HG03442 (cell line): Measurements from ENCODE around the gene TPX2.

Source experiments
- ATAC-seq: cut with Tn5 transposase; IDR thresholded peaks from one replicate; pipeline ENCODE4 v1.9.1; 2021; ENCODE audit warnings: mild to moderate bottlenecking, moderate library complexity; ENCODE audit not compliant: unreplicated experiment

Gene TPX2

DNA sequence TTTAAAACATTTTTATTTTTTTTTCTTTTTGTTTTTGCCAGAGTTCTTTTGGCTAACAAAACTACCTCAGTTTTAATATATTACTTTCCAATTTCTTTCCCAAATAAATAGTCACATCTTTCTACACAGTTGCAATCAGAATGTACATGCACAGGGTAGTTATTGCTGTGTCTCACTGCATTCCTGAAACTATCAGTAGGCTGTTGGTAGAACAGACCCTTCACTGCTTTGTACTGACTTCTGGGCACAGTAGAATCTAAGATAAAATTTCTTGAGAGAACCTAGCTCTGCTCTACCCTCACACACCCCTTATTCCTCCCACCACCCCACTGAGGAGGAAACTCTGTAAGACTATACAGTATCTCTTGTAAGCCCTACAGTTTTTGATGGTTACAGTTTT is 19.9 kb downstream of the TPX2 start:
- no peak for ATAC-seq

DNA sequence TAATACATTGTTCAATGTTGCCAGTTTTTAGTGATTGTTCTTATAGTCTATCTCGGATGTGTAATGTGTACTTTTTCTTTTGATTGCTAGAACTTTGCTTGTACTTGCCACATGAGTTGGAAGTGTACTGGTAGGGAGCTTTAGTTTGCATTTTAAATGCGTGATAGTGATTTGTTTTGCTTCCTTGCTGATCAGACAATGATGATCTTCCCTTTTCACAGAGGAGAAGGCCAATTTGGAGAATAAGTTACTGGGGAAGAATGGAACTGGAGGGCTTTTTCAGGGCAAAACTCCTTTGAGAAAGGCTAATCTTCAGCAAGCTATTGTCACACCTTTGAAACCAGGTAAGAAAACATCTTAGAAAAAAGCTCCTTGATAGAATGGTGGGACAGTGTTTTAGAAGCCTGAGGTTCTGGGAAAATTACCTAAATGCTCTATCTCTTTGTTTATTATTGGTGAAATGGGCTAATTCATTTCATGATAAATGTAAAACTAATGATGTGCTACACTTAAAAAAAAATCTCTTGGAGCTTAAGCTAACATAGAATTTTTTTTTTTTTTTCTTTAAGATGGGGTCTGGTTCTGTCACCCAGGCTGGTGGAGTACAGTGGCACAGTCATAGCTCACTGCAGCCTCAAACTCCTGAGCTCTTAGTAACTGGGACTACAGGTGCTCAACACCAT is 20.9 kb downstream of the TPX2 start:
- no peak for ATAC-seq

DNA sequence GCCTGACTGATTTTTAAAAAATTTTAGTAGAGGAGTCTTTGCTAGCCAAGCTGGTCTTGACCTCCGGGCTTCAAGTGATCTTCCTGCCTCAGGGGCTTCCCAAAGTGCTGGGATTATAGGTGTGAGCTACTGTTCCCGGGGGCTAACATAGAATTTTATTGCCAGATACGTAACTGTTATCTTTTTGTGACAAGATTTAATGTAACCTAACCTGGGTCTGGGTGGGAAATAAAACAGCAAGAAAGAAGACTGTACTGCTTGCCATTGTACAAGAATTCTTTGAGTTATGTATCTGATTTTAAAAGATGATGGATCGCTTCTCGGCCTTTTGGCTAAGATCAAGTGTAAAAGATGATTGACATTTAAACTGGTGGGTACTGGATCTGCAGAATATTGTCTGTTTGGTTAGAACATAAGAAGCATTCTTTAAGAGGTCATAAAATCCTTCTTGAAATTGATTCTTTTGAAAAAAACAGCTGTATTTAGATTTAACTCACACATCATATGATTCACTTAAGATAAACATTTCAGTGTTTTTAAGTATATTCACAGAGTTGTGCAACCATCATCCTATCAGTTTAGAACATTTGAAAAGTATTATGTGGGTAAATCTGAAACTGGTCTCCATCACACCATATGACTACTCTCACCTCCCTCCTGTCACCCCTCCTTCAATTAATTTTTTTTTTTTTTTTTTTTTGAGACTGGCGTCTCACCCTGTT is 21.6 kb downstream of the TPX2 start:
- no peak for ATAC-seq

DNA sequence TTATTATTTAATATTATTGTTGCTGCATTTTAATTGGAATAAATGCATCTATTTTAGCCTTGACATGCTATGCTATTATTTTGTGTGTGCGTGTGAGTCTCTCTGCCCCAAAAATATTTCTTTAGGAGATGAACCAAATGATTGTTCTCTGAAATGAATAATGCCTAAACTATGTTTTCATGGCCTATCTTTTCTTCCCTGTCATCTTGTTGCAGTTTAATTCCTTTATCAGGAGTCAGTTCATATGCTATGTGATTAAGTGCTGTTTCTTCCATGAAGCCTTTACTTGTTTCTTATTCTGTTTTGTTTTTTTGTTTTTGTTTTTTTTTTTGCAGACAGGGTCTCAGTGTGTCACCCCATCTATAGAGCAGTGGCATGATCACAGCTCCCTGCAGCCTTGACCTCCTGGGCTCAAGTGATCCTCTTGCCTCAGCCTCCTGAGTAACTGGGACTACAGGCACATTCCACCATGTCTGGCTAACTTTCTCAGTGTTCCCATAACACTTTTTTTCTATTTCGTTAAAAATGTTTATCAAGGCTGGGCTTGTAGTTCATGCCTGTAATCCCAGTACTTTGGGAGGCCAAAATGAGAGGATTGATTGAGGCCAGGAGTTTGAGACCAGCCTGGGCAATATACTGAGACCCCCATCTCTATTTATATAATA is 25.7 kb downstream of the TPX2 start:
- ATAC-seq, result no peak

DNA sequence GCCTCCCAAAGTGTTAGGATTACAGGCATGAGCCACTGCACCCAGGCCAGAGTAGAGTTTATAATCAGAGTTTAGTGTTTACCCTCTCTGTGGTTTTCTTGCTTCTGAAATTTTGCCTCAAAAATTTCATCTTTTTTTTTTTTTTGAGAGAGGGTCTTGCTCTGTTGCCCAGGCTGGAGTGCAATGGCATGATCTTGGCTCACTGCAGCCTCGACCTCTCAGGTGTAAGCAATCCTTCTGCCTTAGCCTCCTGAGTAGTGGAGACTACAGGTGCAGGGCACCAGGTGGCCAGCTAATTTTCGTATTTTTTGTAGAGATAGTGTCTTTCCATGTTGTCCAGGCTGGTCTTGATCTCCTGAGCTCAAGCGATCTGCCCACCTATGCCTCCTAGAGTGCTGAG is 28.7 kb downstream of the TPX2 start:
- no peak for ATAC-seq

DNA sequence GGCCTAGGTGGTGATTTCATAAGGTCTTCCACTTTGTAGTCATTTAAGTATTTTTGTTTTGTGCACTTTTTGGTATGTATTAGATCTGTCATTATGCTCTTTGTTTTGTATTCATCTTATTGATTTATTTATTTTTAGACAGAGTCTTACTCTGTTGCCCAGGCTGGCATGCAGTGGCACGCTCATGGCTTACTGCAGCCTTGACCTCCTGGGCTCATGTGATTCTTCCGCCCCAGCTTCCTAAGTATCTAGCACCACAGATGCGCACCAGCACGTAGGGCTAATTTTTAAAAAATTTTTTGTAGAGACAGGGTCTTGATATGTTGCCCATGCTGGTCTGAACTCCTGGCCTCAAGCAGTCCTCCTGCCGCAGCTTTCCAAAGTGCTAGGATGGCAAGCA is 30.6 kb downstream of the TPX2 start:
- ATAC-seq, result no peak

DNA sequence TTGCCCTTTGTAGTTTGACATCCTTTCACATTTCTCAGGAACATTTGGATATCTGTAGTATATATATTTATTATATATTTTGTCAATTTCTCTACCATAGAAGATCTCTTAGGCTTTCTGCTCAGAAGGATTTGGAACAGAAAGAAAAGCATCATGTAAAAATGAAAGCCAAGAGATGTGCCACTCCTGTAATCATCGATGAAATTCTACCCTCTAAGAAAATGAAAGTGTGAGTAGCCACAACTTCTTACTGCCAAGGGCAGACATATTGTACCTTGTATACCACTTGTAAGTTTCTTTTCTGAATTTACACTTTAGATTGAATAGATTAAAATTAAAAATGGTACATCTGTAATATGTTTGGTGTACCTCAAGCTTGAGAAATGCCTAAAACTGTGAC is 31.2 kb downstream of the TPX2 start:
- no peak for ATAC-seq

DNA sequence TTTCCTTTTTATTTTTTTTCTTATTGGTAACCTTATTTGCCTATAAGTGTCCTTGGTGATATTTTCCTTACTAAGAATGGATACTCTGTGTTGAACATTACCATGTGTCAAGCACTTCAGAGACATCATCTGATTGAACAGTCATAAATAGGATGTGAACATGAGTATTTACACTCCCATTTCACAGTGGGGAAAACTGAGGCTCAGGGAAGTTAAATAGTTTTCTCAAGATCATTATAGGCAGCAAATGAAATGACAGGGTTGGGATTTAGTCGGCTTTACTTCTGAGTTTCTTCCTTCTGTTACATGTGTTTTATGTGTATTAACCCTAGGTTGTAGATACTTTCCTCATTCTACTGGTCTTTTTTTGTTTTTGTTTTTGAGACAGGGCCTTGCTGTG is 35.3 kb downstream of the TPX2 start:
- ATAC-seq, result no peak

DNA sequence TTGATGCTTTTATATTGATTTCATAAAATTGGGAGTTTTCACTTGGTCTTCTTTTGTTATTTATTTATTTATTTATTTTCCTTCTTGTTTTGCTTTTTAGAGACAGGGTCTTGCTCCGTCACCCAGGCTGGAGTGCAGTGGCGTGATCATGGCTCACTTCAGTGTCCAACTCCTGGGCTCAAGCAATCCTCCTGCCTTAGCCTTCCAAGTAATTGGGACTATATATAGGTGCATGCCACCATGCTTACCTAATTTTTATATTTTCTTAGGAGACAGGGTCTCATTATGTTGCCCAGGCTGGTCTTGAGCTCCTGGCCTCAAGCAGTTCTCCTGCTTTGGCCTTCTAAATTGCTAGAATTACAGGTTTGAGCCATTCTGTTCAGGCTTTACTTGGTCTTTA is 41.7 kb downstream of the TPX2 start:
- ATAC-seq, result no peak

DNA sequence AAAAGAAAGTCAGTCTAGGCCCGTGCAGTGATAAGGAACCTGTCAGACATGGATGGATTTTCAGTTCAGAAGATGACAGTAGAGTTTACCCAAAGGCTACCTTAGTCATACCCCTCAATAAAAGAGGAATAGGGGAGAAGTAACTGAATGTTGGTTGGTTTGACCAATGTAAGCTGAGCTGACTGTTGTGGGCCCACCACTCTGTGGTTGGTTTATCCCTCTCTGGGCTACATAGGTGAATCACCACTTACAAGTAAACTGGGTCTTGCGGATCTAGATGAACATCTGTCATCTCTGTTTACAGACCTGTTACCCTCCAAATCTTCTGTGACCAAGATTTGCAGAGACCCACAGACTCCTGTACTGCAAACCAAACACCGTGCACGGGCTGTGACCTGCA is 42.9 kb downstream of the TPX2 start:
- ATAC-seq, result no peak

DNA sequence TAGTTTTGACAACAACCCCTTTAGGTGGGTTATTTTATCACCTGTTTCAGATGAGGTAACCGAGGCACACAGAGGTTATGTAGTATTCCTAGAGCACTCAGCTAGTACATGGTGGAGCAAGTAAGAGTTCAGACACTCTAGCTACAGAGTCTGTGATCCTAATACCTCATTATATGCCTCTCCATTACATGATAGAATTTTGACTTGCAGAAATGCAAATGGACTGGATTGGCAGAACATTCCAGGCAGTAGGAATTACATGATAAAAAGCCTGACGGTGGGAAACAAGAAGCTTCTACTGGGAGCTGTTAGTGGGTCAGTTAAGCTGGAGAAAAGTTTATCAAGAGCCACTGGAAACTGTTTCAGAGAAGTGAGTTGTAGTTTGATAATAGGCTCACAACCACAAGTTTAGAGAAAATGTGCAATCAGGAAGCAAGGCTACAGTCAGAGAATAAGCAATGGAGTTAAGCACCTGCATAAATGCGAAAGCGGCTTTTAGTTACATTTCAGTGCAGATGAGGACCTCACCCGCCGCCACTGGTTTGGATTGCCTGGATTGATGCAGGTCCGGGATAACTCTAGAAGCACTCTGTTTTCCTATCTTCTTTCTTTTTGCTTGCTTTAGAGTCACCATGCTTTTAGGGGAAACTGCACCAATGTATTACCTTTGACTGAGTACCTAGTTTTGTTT is 45.4 kb downstream of the TPX2 start:
- no peak for ATAC-seq

DNA sequence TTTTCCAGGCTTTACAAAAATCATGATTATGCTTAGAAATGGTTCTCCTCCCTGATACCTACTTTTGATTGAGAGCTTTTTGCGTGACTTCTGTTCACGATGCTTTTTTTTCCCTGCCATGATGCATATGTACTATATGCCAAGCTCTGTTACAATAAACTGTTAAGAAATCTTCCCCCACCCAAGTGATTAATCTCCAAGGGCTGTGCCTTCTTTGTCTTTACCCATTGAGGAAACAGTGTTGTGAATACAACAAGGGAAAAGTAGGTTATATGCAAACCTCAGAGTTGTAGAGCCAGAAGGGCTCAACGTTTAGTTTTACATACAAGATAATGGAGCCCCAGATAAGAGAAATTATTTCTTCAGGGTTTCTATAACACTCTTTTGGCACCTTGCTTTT is 46.0 kb downstream of the TPX2 start:
- no peak for ATAC-seq

DNA sequence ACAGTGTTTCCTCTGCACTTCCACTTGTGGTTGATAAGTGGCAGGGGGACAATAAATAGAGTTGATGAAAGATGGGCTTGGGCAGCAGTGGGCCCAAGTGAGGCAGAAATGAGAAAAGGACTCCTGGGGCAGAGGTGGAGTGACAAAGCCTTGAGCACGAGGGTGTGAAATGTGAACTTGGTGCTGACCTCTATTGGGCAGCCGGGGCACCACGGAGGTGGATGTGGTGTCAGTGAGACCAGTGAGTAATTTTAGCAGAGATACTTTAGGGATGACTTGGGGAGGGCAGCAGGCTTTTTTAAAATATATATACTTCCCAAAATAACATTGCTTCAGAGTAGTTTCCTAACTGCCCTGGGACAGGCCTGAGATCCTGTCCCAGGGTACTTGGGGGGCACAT is 49.5 kb downstream of the TPX2 start:
- ATAC-seq, result no peak

DNA sequence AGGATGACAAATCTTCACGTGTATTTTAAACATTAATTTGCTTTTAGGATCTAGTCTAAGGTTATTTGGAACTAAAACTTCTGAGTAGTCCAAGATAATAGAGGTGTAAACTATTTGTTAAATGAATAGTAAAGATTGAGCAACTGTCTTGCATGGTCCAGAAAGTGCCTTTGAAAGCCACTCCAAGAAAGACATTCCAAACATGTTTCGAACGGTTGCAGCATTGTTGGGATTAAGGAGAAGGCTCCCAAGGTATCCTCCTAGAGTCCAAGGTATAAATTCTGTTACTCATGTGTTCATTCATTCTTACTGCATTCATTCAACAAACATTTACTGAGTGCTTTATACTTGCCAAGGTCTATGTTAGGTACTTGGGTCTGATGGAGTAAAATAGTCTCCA is 51.3 kb downstream of the TPX2 start:
- ATAC-seq, result no peak

DNA sequence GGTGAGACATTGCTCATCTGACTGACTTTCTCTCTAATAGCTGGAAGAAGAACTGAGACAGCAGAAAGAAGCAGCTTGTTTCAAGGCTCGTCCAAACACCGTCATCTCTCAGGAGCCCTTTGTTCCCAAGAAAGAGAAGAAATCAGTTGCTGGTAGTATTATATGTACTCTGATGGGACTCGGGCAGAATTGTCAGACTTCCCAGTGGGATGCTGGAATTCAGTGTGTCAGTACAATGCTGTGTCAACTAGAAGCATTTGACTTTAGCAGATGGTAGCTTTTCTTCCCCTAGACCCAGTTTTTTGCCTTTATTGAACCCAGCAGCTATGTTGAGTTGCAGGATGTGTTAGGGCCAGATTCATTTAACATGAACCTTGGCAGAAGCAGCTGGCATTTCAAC is 58.3 kb downstream of the TPX2 start:
- no peak for ATAC-seq

DNA sequence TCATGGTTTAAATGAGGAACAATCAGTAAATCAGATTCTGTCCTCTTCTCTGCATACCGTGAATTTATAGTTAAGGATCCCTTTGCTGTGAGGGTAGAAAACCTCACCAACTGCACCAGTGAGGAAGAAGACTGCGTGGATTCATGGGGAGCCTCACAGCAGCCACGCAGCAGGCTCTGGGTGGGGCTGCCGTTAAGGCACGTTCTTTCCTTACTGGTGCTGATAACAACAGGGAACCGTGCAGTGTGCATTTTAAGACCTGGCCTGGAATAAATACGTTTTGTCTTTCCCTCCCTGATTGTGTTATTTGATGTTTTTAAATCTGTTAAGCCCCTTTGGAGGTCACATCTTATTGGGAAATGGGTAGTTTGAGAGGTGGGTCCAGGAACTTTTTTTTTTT is 62.4 kb downstream of the TPX2 start:
- no peak for ATAC-seq

DNA sequence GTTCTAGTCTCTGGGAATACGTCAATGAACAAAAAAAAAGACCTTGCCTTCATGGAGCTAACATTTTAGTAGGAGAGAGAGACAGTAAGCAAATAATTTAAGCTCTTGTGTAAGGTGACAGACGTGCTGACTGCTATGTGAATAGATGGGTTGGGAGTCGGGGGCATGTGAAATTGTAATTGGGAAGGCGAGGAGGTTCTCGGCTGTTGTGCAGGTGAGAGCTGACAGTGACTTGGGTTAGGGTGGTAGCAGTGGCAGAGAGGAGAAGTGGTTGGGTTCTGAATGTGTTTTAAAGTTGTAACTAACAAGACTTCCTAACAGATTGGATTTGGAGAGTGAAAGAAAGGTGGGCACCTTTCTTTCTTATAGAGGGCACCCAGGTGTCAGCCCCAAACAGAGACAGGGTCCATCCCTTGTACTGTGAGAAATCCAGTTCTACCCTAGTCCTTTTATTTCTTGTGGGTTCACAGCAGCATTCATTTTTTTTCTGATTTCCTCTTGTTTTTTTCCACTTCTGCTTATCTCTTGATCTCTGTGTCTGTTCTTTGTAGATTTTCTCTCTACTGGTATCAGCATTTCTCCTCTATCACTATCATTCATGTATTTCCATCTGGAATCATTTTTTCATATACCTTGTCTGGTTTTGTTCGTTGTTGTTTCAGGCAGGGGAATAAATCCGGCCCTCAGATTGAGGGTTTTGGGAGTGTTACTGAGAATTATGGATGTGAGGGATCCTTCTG is 64.6 kb downstream of the TPX2 start:
- no peak for ATAC-seq

DNA sequence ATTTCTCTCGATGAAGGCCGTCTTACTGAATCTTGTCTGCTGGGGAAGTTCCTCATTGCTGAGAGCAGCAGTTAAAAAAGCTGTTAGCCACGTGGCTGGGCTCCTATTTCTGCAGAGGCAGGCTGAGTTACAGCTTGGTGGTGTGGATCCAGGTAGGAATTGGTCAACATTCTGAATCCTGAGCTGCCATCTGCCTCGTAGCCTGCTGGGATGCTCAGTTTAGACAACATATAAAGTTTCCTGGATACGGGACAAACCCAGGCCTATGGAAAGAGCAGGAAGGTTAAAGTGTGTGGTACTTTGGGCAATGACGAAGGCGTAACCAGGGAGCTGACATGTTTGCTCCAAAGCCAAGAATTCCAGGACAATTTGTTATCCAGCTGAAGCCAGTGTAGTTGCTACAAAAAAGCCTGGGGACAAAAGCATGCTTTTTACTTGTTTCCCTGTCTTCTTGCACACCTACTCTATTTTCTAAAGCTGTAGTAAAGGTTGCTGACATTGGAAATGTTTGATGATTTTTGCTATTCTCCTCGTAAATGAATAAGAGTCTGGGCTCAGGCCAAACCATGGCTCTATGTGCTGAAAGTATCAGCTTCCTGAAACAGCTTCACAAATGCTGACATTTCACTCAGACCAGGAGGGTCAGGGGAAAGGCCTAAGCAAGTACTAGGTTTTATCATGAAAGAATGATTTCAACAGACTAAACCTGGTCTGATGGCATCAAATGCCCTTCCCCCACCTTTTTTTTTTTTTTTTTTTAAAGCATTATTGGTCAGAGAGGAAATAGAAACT is 67.7 kb downstream of the TPX2 start:
- ATAC-seq, result no peak

DNA sequence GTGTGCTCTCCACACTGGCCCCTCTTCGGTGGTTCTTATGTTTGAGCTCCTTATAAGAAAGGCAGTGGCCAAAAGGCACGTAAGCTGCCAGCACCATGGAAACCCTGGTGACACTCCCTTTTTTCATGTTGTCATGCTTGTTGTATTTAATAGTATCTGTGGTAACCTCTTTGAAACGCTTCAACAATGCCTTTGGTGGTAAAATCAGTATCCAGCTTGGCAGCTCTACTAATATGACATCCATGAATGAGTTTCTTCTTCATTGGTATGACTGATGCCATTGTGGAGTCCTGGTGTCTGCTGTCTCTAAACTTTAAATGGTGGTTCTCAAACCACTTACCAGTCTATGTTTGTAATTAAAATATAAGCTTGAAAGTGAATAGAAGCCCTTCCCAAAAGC is 69.4 kb downstream of the TPX2 start:
- no peak for ATAC-seq

DNA sequence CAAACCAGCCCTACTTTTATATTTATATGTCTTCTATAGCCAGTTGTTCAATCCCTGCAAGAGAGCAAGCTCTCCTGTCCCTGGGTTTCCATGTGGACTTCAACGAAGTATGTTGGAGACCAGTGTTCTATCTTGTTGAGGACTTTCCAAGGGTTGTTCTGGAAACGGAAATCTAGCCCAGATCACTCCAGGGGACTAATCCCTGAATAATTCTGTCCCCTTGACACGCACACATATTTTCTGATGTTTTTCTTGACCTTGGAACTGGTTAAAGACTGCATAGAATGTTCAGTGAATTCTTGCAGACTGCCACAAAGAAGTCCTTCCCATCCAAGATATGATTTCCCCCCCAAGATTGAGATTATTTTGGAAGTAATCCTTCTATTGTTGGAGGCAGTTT is 70.6 kb downstream of the TPX2 start:
- ATAC-seq, result no peak
